Thymus (tissue), 11 donors: ENCODE results near the gene MYO6. TPM values are rescaled to one million over a fixed set of nuclear protein-coding genes. Genes with fewer than 3 reads are reported as not detected.

ENCODE experiments used
- DNase-seq, 9 donors: peaks; one replicate each; pipeline ENCODE4 v3.0.0-alpha.2; 2013; ENCODE audit warnings: low spot score in 9 of 9, low read depth in 6 of 9, missing footprints in 1 of 9
- H3K27ac ChIP-seq, 2 donors: one replicate each; pipeline ENCODE4 v1.5.1; 2013; ENCODE audit warnings: control low read depth in 1 of 2, low read depth in 1 of 2, low read length in 1 of 2, mild to moderate bottlenecking in 1 of 2, moderate library complexity in 1 of 2
- H3K27me3 ChIP-seq, 2 donors: one replicate each; pipeline ENCODE4 v1.5.1; 2013; ENCODE audit warnings: low read length in 1 of 2; ENCODE audit not compliant: control insufficient read depth in 2 of 2, insufficient read depth in 1 of 2
- H3K36me3 ChIP-seq, 2 donors: one replicate each; pipeline ENCODE4 v1.5.1; 2013; ENCODE audit warnings: low read length in 1 of 2, mild to moderate bottlenecking in 1 of 2, moderate library complexity in 1 of 2; ENCODE audit not compliant: control insufficient read depth in 2 of 2, insufficient read depth in 2 of 2
- H3K4me1 ChIP-seq, 2 donors: one replicate each; pipeline ENCODE4 v1.5.1; 2013; ENCODE audit warnings: low read length in 2 of 2; ENCODE audit not compliant: control insufficient read depth in 2 of 2, insufficient read depth in 2 of 2
- H3K4me3 ChIP-seq, 2 donors: one replicate each; pipeline ENCODE4 v1.5.1; 2013; ENCODE audit warnings: low read length in 2 of 2, control low read depth in 1 of 2, mild to moderate bottlenecking in 1 of 2
- H3K9me3 ChIP-seq, 2 donors: one replicate each; pipeline ENCODE4 v1.5.1; 2013; ENCODE audit warnings: low read length in 1 of 2, mild to moderate bottlenecking in 1 of 2; ENCODE audit not compliant: control insufficient read depth in 2 of 2, insufficient read depth in 1 of 2
- WGBS: extraction: QIAGEN DNeasy Blood & Tissue Kit; methylation state at CpG from one replicate; pipeline ENCODE4 v1.1.7; 2013; 5-methylcytosine and 5-hydroxymethylcytosine counted together
- polyA plus RNA-seq: library from polyadenylated mRNA; stranded (reverse); fragments of 200-250 nt; gene quantifications from one replicate; pipeline ENCODE4 v1.2.3, GENCODE V29; 2013
- total RNA-seq: library from RNA; stranded (reverse); fragments of 120-200 nt; gene quantifications from one replicate; pipeline ENCODE4 v1.2.4, GENCODE V29; 2013
- donor health status: healthy.

MYO6 gene
- total and polyA plus RNA-seq, 2 donors = 3.3 to 15.2 TPM

- WGBS = 12% methylated on average over 1 of the region's 1 CpG
- DNase-seq = peak in 3 of 9 donors; percentile 0 to 33 (median 7)
- Histone ChIP-seq H3K27me3 (no peaks in the 10 kb centered on the region), H3K4me1 (no peaks in the 10 kb centered on the region), H3K27ac (no peak overlapping the region), H3K9me3 (no peaks in the 10 kb centered on the region), H3K36me3 (no peaks in the 10 kb centered on the region), H3K4me3 (no peak overlapping the region)
These were observed 106.0 kb downstream of the MYO6 start for GRCh38 chr6:75855052-75855451.

GRCh38 chr6:75856902-75857301, 107.9 kb downstream of the MYO6 start:
- Histone ChIP-seq H3K27me3 (no peaks in the 10 kb centered on the region), H3K36me3 (no peaks in the 10 kb centered on the region), H3K4me3 (no peak overlapping the region), H3K9me3 (no peaks in the 10 kb centered on the region), H3K4me1 (no peaks in the 10 kb centered on the region), H3K27ac (no peak overlapping the region)
- DNase-seq = no peak
- WGBS = 87% methylated on average over 1 of the region's 1 CpG

GRCh38 chr6:75863001-75863400, 114.0 kb downstream of the MYO6 start:
- no peaks in the 10 kb centered on the region for H3K36me3 ChIP-seq
- H3K27me3 ChIP-seq = no peaks in the 10 kb centered on the region
- H3K4me3 ChIP-seq = no peak overlapping the region
- no peaks in the 10 kb centered on the region for H3K4me1 ChIP-seq
- no peaks in the 10 kb centered on the region for H3K9me3 ChIP-seq
- no peak for DNase-seq
- WGBS = 82% methylated on average over 3 of the region's 3 CpGs
- no peak overlapping the region for H3K27ac ChIP-seq

GRCh38 chr6:75863784-75864183, 114.7 kb downstream of the MYO6 start:
- Histone ChIP-seq H3K9me3 (no peaks in the 10 kb centered on the region), H3K4me1 (no peaks in the 10 kb centered on the region), H3K27ac (no peak overlapping the region), H3K4me3 (no peak overlapping the region), H3K36me3 (no peaks in the 10 kb centered on the region), H3K27me3 (no peaks in the 10 kb centered on the region)
- DNase-seq = no peak
- WGBS = 87% methylated on average over 3 of the region's 3 CpGs

- Histone ChIP-seq H3K4me1 (no peaks in the 10 kb centered on the region), H3K4me3 (no peak overlapping the region), H3K36me3 (no peaks in the 10 kb centered on the region), H3K9me3 (no peaks in the 10 kb centered on the region), H3K27me3 (no peaks in the 10 kb centered on the region), H3K27ac (no peak overlapping the region)
- no peak for DNase-seq
- WGBS = 90% methylated on average over 2 of the region's 2 CpGs
These were observed 115.4 kb downstream of the MYO6 start for GRCh38 chr6:75864446-75864845.

- H3K9me3 ChIP-seq = no peaks in the 10 kb centered on the region
- H3K27ac ChIP-seq = no peak overlapping the region
- no peaks in the 10 kb centered on the region for H3K27me3 ChIP-seq
- H3K36me3 ChIP-seq = no peaks in the 10 kb centered on the region
- no peak for DNase-seq
- no peak overlapping the region for H3K4me3 ChIP-seq
- 91% methylated on average over 1 of the region's 1 CpG for WGBS
- no peaks in the 10 kb centered on the region for H3K4me1 ChIP-seq
These were observed 121.3 kb downstream of the MYO6 start for GRCh38 chr6:75870389-75870788.

GRCh38 chr6:75874224-75874623, 125.2 kb downstream of the MYO6 start:
- Histone ChIP-seq H3K36me3 (no peaks in the 10 kb centered on the region), H3K4me3 (no peak overlapping the region), H3K9me3 (no peaks in the 10 kb centered on the region), H3K27me3 (no peaks in the 10 kb centered on the region), H3K27ac (no peak overlapping the region), H3K4me1 (no peaks in the 10 kb centered on the region)
- DNase-seq = no peak
- WGBS = 98% methylated on average over 2 of the region's 2 CpGs

- Histone ChIP-seq H3K4me1 (no peaks in the 10 kb centered on the region), H3K27me3 (no peaks in the 10 kb centered on the region), H3K9me3 (no peaks in the 10 kb centered on the region), H3K36me3 (no peaks in the 10 kb centered on the region), H3K27ac (no peak overlapping the region), H3K4me3 (no peak overlapping the region)
- DNase-seq = no peak
These were observed 127.1 kb downstream of the MYO6 start for GRCh38 chr6:75876152-75876551.

GRCh38 chr6:75880305-75880704, 131.3 kb downstream of the MYO6 start:
- DNase-seq = no peak
- H3K4me1 ChIP-seq = no peaks in the 10 kb centered on the region
- WGBS = 95% methylated on average over 1 of the region's 1 CpG
- no peaks in the 10 kb centered on the region for H3K9me3 ChIP-seq
- no peak overlapping the region for H3K4me3 ChIP-seq
- no peaks in the 10 kb centered on the region for H3K27me3 ChIP-seq
- no peak overlapping the region for H3K27ac ChIP-seq
- no peaks in the 10 kb centered on the region for H3K36me3 ChIP-seq

- no peaks in the 10 kb centered on the region for H3K36me3 ChIP-seq
- 98% methylated on average over 2 of the region's 2 CpGs for WGBS
- no peaks in the 10 kb centered on the region for H3K9me3 ChIP-seq
These were observed 133.7 kb downstream of the MYO6 start for GRCh38 chr6:75882734-75883133.

More at GRCh38 chr6:75882734-75883133, 133.7 kb downstream of the MYO6 start:
- no peak for DNase-seq
- Histone ChIP-seq H3K4me3 (no peak overlapping the region), H3K27ac (no peak overlapping the region), H3K4me1 (no peaks in the 10 kb centered on the region), H3K27me3 (no peaks in the 10 kb centered on the region)
